GM23338 (cell line): Measurements from ENCODE around the gene PTS. TPM values are rescaled to one million over a fixed set of nuclear protein-coding genes. Genes with fewer than 3 reads are reported as not detected.

Source experiments
- ATAC-seq: fragments of 200-7000 bp; cut with Tn5 transposase; 3 replicates; pipeline ENCODE4 v1.9.1; 2020
- DNase-seq: peaks from one replicate; pipeline ENCODE4 v3.0.0-alpha.2; 2015; ENCODE audit warnings: low spot score
- H2AFZ ChIP-seq: fragments of 200-600 bp; sonication (generic); 2 replicates; pipeline ENCODE4 v1.8.0; 2016; ENCODE audit warnings: antibody characterized with exemption, mild to moderate bottlenecking, moderate library complexity
- H3F3A ChIP-seq: fragments of 200-600 bp; sonication (generic); replicated peaks from 2 replicates; pipeline ENCODE4 v1.8.0; 2017; ENCODE audit warnings: antibody characterized with exemption, mixed run types, low read depth
- H3K27ac ChIP-seq: fragments of 200-600 bp; sonication (generic); 2 replicates; pipeline ENCODE4 v1.6.1; 2016; ENCODE audit warnings: low read depth
- H3K27me3 ChIP-seq: fragments of 200-600 bp; sonication (generic); 2 replicates; pipeline ENCODE4 v1.8.0; 2016; ENCODE audit warnings: mild to moderate bottlenecking, mixed run types, moderate library complexity; ENCODE audit not compliant: insufficient read depth
- H3K36me3 ChIP-seq: fragments of 200-600 bp; sonication (generic); 2 replicates; pipeline ENCODE4 v1.8.0; 2016; ENCODE audit warnings: mild to moderate bottlenecking; ENCODE audit not compliant: insufficient read depth
- H3K4me1 ChIP-seq: fragments of 200-600 bp; sonication (generic); 2 replicates; pipeline ENCODE4 v1.8.0; 2016; ENCODE audit warnings: mild to moderate bottlenecking, moderate library complexity; ENCODE audit not compliant: insufficient read depth
- H3K4me2 ChIP-seq: fragments of 200-600 bp; sonication (generic); 2 replicates; pipeline ENCODE4 v1.7.1; 2017; ENCODE audit warnings: mixed run types
- H3K4me3 ChIP-seq: fragments of 200-600 bp; sonication (generic); 2 replicates; pipeline ENCODE4 v1.6.1; 2016; ENCODE audit warnings: mixed run types
- H3K79me2 ChIP-seq: fragments of 200-600 bp; sonication (generic); replicated peaks from 2 replicates; pipeline ENCODE4 v1.8.0; 2017; ENCODE audit warnings: mild to moderate bottlenecking; ENCODE audit not compliant: insufficient read depth
- H3K9me2 ChIP-seq: fragments of 200-600 bp; sonication (generic); 2 replicates; pipeline ENCODE4 v1.8.0; 2017; ENCODE audit not compliant: insufficient read depth
- H4K20me1 ChIP-seq: fragments of 200-600 bp; sonication (generic); replicated peaks from 2 replicates; pipeline ENCODE4 v1.8.0; 2017; ENCODE audit warnings: mild to moderate bottlenecking; ENCODE audit not compliant: insufficient read depth
- H3K27ac Mint-ChIP-seq: 2 replicates; pipeline ENCODE4 v1.8.0; 2020; ENCODE audit warnings: inconsistent platforms, mild to moderate bottlenecking, moderate library complexity, mixed read lengths
- H3K27me3 Mint-ChIP-seq: 3 replicates; pipeline ENCODE4 v1.8.0; 2022; ENCODE audit warnings: low read depth, mild to moderate bottlenecking, moderate library complexity, mixed read lengths, inconsistent platforms; ENCODE audit not compliant: insufficient read depth, poor library complexity
- H3K36me3 Mint-ChIP-seq: 3 replicates; pipeline ENCODE4 v1.8.0; 2021; ENCODE audit warnings: low read depth, mild to moderate bottlenecking, inconsistent platforms, moderate library complexity, mixed read lengths
- H3K4me1 Mint-ChIP-seq: 3 replicates; pipeline ENCODE4 v1.8.0; 2020; ENCODE audit warnings: mild to moderate bottlenecking, inconsistent platforms, mixed read lengths
- H3K4me3 Mint-ChIP-seq: 3 replicates; pipeline ENCODE4 v1.8.0; 2021; ENCODE audit warnings: moderate library complexity, mild to moderate bottlenecking, inconsistent platforms, mixed read lengths
- H3K9me3 Mint-ChIP-seq: 3 replicates; pipeline ENCODE4 v1.8.0; 2020; ENCODE audit warnings: moderate library complexity, mild to moderate bottlenecking, inconsistent platforms, mixed read lengths
- CTCF ChIP-seq, 2 experiments: fragments of 200-600 bp in 1 of 2; sonication (generic) in 1 of 2; conservative IDR thresholded peaks; 2 replicates each; pipeline versions ENCODE4 v1.5.1 to v1.6.1; 2016 to 2017; ENCODE audit warnings: antibody characterized with exemption in 2 of 2, low read depth in 2 of 2, mild to moderate bottlenecking in 2 of 2, moderate library complexity in 1 of 2
- EZH2 ChIP-seq: fragments of 200-600 bp; sonication (generic); IDR thresholded peaks from one replicate; pipeline ENCODE4 v1.8.0; 2017; ENCODE audit warnings: antibody characterized with exemption, mild to moderate bottlenecking, low read depth; ENCODE audit not compliant: unreplicated experiment
- EZH2phosphoT487 ChIP-seq: fragments of 200-600 bp; sonication (generic); IDR thresholded peaks from one replicate; pipeline ENCODE4 v1.8.1; 2018; ENCODE audit warnings: antibody characterized with exemption; ENCODE audit not compliant: unreplicated experiment
- JUNB ChIP-seq: IDR thresholded peaks from one replicate; pipeline ENCODE4 v1.6.1; 2016; ENCODE audit warnings: antibody characterized with exemption; ENCODE audit not compliant: unreplicated experiment
- NANOG ChIP-seq: IDR thresholded peaks from 2 replicates; pipeline ENCODE4 v1.6.1; 2016; ENCODE audit warnings: antibody characterized with exemption, borderline replicate concordance
- POLR2AphosphoS5 ChIP-seq: IDR thresholded peaks from 2 replicates; pipeline ENCODE4 v1.6.1; 2016; ENCODE audit warnings: antibody characterized with exemption, low read depth
- REST ChIP-seq: IDR thresholded peaks from one replicate; pipeline ENCODE4 v1.6.1; 2018; ENCODE audit warnings: antibody characterized with exemption; ENCODE audit not compliant: unreplicated experiment
- STAT1 ChIP-seq: IDR thresholded peaks from one replicate; pipeline ENCODE4 v1.6.1; 2016; ENCODE audit warnings: antibody characterized with exemption; ENCODE audit not compliant: unreplicated experiment
- ZNF114 ChIP-seq: fragments of 250-450 bp; sonication (Bioruptor Pico); IDR thresholded peaks from 2 replicates; pipeline ENCODE4 v1.5.0; 2020; ENCODE audit warnings: mild to moderate bottlenecking, moderate library complexity
- ZNF462 ChIP-seq: fragments of 250-450 bp; sonication (Bioruptor Pico); IDR thresholded peaks from 2 replicates; pipeline ENCODE4 v1.5.0; 2020; ENCODE audit warnings: mild to moderate bottlenecking, moderate library complexity
- polyA plus RNA-seq: library from polyadenylated mRNA; unstranded; fragments of >200 nt; fragmentation: Nextera tagmentation; extraction: Ambion mirVana; gene quantifications from 2 replicates; pipeline ENCODE4 v1.2.1, GENCODE V29; 2016
- total RNA-seq: library from RNA; depleted of rRNA; stranded (reverse); fragments of >200 nt; shearing (Covaris generic); gene quantifications from 2 replicates; pipeline ENCODE4 v1.2.3, GENCODE V29; 2014
- TF ChIP-seq, protein P1 (sequence below): IDR thresholded peaks from 2 replicates; pipeline ENCODE4 v1.6.1; 2016; ENCODE audit warnings: antibody characterized with exemption

The PTS gene
- total and polyA plus RNA-seq, 2 experiments from 2014 or later = 19.9 to 85.5 TPM

DNA sequence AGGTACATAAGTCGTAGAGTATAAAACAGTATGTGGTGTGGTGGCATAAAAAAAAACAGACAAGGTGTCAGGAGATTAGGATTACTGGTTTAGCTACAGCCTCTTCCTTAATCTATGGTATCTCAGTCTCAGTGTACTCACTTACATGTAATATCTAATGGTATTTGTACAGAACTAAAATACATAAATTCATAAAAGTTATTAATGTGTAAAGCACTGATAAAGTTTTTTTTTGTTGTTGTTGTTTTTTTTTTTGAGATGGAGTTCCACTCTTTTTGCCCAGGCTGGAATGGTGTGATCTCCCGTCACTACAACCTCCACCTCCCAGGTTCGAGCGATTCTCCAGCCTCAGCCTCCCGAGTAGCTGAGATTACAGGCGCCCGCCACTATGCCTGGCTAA lies 2.9 kb downstream of the PTS start:
- peaks cover 15% of the 10 kb centered on the region; the same call in 2 of the 3 replicates for H3K36me3 Mint-ChIP-seq
- Histone ChIP-seq H3K4me1 (peaks cover 7% of the 10 kb centered on the region), H3K79me2 (peaks cover 35% of the 10 kb centered on the region), H2AFZ (no peak overlapping the region), H3K4me2 (no peak overlapping the region), H3K4me3 (no peak overlapping the region), H4K20me1 (peaks cover 5% of the 10 kb centered on the region; the same call in 1 of the 2 replicates), H3K36me3 (peaks cover 18% of the 10 kb centered on the region; the same call in 1 of the 2 replicates), H3K9me2 (no peaks in the 10 kb centered on the region), H3K27ac (no peak overlapping the region), H3K27me3 (no peaks in the 10 kb centered on the region), H3F3A (no peaks in the 10 kb centered on the region)
- no peak for DNase-seq
- no peak overlapping the region for H3K27ac Mint-ChIP-seq
- no peak for TF ChIP-seq STAT1
- TF ChIP-seq EZH2 = no peak
- no peak for TF ChIP-seq NANOG
- TF ChIP-seq POLR2AphosphoS5 = no peak
- no peak for TF ChIP-seq ZNF114 (CRISPR knock-in tag)
- TF ChIP-seq, protein P1, sequence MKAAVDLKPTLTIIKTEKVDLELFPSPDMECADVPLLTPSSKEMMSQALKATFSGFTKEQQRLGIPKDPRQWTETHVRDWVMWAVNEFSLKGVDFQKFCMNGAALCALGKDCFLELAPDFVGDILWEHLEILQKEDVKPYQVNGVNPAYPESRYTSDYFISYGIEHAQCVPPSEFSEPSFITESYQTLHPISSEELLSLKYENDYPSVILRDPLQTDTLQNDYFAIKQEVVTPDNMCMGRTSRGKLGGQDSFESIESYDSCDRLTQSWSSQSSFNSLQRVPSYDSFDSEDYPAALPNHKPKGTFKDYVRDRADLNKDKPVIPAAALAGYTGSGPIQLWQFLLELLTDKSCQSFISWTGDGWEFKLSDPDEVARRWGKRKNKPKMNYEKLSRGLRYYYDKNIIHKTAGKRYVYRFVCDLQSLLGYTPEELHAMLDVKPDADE = no peak
- no peak for TF ChIP-seq CTCF (conservative IDR thresholded peaks at IDR 0.05; ENCODE audit: low read depth in 2 of 2)
- TF ChIP-seq REST = no peak
- no peak for TF ChIP-seq JUNB
- no peak for TF ChIP-seq ZNF462 (CRISPR knock-in tag)
- TF ChIP-seq EZH2phosphoT487 = no peak
- H3K4me1 Mint-ChIP-seq = peaks cover 12% of the 10 kb centered on the region
- no peak for ATAC-seq
- H3K4me3 Mint-ChIP-seq = no peak overlapping the region
- H3K9me3 Mint-ChIP-seq = no peaks in the 10 kb centered on the region
- H3K27me3 Mint-ChIP-seq = peaks cover 8% of the 10 kb centered on the region
